Ovary (tissue), 3 donors: ENCODE results near the gene LMTK3.

Experiments used
- EP300 ChIP-seq: sonication (generic); formaldehyde crosslinking; IDR thresholded peaks from one replicate; pipeline ENCODE4 v1.6.1; 2017; ENCODE audit warnings: antibody characterized with exemption
- TF ChIP-seq, protein P1 (sequence below), 3 donors: fragments of 450-650 bp in 2 of 3; fragments of 200-600 bp in 1 of 3; IDR thresholded peaks; one replicate each; pipeline versions ENCODE4 v1.5.1 to v1.8.0; 2016 to 2022; ENCODE audit warnings: antibody characterized with exemption in 3 of 3, mild to moderate bottlenecking in 1 of 3
- donor health status: DM: no; HTN: no; CAD: no.

DNA sequence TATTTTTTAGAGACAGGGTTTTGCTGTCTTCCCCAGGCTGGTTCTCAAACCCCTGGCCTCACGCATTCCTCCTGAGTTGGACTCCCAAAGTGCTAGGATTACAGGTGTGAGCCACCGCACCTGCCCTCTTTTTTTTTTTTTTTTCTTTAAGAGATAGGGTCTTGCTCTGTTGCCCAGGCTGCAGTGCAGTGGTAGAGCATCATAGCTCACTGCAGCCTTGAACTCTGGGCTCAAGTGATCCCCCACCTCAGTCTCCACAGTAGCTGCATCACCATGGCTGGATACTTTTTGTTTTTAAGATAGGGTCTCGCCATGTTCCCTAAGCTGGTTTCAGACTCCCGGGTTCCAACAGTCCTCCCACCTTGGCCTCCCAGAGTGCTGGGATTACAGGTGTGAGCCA lies 54.8 kb downstream of the LMTK3 start:
- TF ChIP-seq EP300: no peak
- TF ChIP-seq, protein P1, sequence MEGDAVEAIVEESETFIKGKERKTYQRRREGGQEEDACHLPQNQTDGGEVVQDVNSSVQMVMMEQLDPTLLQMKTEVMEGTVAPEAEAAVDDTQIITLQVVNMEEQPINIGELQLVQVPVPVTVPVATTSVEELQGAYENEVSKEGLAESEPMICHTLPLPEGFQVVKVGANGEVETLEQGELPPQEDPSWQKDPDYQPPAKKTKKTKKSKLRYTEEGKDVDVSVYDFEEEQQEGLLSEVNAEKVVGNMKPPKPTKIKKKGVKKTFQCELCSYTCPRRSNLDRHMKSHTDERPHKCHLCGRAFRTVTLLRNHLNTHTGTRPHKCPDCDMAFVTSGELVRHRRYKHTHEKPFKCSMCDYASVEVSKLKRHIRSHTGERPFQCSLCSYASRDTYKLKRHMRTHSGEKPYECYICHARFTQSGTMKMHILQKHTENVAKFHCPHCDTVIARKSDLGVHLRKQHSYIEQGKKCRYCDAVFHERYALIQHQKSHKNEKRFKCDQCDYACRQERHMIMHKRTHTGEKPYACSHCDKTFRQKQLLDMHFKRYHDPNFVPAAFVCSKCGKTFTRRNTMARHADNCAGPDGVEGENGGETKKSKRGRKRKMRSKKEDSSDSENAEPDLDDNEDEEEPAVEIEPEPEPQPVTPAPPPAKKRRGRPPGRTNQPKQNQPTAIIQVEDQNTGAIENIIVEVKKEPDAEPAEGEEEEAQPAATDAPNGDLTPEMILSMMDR (IDR thresholded peaks at IDR 0.05): no peak
